Activated CD4-positive, alpha-beta memory T cell treated with anti-CD3 and anti-CD28 coated beads, Interleukin-2, amount 10 ng/mL, durations not matched to agents 7 days and 5 days (primary cell): ENCODE measurements around the gene FBXL14. TPM values are rescaled to one million over a fixed set of nuclear protein-coding genes. Genes with fewer than 3 reads are reported as not detected.
"Not testable (repeated sequence)": the region's sequence is repeated elsewhere in the genome, so short reads cannot be mapped to it uniquely, and the experiment has no call there.

Experiments
- CTCF ChIA-PET: fragments of 350-600 bp; sonication (Branson Sonifier 250); formaldehyde crosslinking; loops from one replicate; lab custom pipeline; 2021; ENCODE audit warnings: antibody characterized with exemption, inconsistent platforms; lab: Charles Lee
- POLR2A ChIA-PET: fragments of 350-600 bp; sonication (Branson Sonifier 250); formaldehyde crosslinking; loops from one replicate; lab custom pipeline; 2021; ENCODE audit warnings: antibody characterized with exemption; lab: Charles Lee
- DNase-seq: peaks from one replicate; pipeline ENCODE4 v3.0.0-alpha.2; 2020
- H3K27ac Mint-ChIP-seq: one replicate; pipeline ENCODE4 v1.8.0; 2021; ENCODE audit warnings: mild to moderate bottlenecking, mixed read lengths
- H3K27me3 Mint-ChIP-seq: one replicate; pipeline ENCODE4 v1.8.0; 2021; ENCODE audit warnings: mixed read lengths
- H3K36me3 Mint-ChIP-seq: one replicate; pipeline ENCODE4 v1.8.0; 2021; ENCODE audit warnings: low read depth, mixed read lengths
- H3K4me1 Mint-ChIP-seq: one replicate; pipeline ENCODE4 v1.8.0; 2021; ENCODE audit warnings: mixed read lengths
- H3K4me3 Mint-ChIP-seq: one replicate; pipeline ENCODE4 v1.8.0; 2021; ENCODE audit warnings: mild to moderate bottlenecking, mixed read lengths
- H3K9me3 Mint-ChIP-seq: one replicate; pipeline ENCODE4 v1.8.0; 2021; ENCODE audit warnings: mixed read lengths
- total RNA-seq, 2 experiments: library from RNA; stranded (reverse); gene quantifications; one replicate each; pipeline ENCODE4 v1.2.3, GENCODE V29; 2021

FBXL14 gene
- total RNA-seq, 2 experiments from 2014 or later = 30.3 to 30.9 TPM

DNA sequence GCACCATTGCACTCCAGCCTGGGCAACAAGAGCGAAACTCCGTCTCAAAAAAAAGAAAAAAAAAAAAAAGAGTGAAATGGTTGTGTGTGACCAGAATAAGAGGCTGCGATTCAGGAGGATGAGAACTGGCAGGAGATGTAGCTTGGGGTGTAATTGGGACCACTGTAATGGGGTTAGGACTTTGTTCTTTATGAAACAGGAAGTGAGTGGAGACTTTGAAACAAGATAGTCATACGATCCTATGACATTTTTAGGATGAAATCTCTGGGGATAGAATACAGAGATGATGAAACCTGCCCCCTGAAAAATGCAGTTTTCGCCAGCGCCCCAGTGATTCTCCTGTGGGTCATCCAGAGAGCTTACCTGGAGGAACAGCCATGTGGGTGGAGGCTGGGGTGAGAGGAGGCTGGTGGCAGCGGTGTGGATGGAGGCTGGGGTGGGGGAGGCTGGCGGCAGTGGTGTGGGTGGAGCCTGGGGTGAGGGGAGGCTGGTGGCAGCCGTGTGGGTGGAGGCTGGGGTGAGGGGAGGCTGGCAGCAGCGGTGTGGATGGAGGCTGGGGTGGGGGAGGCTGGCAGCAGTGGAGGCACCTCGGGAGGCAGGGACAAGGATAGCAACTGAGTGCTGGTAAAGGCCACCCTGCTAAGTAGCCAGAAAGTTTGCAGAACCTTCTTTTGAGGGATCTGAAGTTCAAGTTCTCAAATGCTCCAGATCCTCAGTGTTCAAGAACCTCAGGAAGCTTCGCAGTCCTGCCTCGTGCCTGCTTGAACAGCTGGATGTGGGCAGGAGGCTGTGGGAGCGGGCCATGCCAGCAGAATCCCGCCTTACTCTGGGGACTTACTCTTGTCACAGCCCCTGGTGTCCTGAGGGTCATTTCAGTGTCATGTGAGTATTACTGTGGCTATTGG lies 20.2 kb downstream of the FBXL14 start:
- no peaks in the 10 kb centered on the region for H3K36me3 Mint-ChIP-seq
- peak overlapping the region; percentile 28 for H3K27ac Mint-ChIP-seq
- no peak for DNase-seq
- peaks cover 15% of the 10 kb centered on the region for H3K27me3 Mint-ChIP-seq
- no peak overlapping the region for H3K4me3 Mint-ChIP-seq
- no peaks in the 10 kb centered on the region for H3K9me3 Mint-ChIP-seq
- ChIA-PET POLR2A (no interaction called here), CTCF (interaction anchor here (1.2 to 1.7 kb wide), 2 partner anchors 9 to 457 kb away, joined by 6 read pairs; no protein-coding TSS in a partner anchor)
- no peaks in the 10 kb centered on the region for H3K4me1 Mint-ChIP-seq

DNA sequence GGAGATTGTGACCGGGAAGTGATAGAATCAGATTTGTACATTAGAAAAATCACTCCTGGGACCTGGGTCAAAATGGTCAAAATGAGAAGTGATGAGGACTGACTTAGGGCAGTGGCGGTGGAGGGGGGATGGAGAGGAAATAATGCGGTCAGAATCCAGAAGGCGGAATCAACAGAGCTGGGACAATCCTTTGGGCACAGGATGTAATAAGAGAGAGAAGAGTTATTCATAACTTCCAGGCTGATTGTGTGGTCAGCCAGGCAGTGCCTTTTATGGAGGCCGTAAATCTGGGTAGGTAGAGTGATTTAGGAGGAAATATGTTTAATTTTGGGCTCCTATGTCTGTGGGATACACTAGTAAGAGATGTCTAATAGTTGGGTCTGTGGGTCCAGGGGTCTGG lies 21.6 kb downstream of the FBXL14 start:
- ChIA-PET POLR2A (no interaction called here), CTCF (interaction anchor here (1.3 kb wide), 1 partner anchor 455 kb away, joined by 4 read pairs; no protein-coding TSS in a partner anchor)
- no peaks in the 10 kb centered on the region for H3K4me1 Mint-ChIP-seq

DNA sequence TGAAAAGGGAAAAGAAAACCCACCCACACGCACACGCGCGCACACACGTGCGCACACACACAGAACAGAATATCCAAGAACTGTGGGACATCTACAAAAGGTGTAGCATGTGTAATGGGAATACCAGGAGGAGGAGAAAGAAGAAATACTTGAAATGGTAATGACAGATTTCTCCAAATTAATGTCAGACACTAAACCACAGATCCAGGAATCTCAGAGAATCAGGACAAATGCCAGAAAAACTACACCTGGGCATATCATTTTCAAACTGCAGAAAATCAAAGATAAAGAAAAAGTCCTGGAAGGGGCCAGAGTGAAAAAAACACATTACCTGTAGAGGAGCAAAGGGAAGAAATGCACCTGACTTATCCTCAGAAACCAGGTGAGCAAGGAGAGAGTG lies 26.5 kb downstream of the FBXL14 start:
- no peak overlapping the region for H3K27ac Mint-ChIP-seq
- ChIA-PET POLR2A (no interaction called here), CTCF (no interaction called here)
- H3K9me3 Mint-ChIP-seq = no peaks in the 10 kb centered on the region
- H3K36me3 Mint-ChIP-seq = no peaks in the 10 kb centered on the region
- no peaks in the 10 kb centered on the region for H3K4me1 Mint-ChIP-seq
- no peak for DNase-seq
- H3K4me3 Mint-ChIP-seq = no peak overlapping the region
- peaks cover 11% of the 10 kb centered on the region for H3K27me3 Mint-ChIP-seq

More for the DNA sequence above, 21.6 kb downstream of the FBXL14 start:
- Mint-ChIP-seq H3K27me3 (peaks cover 18% of the 10 kb centered on the region), H3K9me3 (no peaks in the 10 kb centered on the region), H3K27ac (no peak overlapping the region), H3K36me3 (no peaks in the 10 kb centered on the region), H3K4me3 (no peak overlapping the region)
- DNase-seq = no peak

DNA sequence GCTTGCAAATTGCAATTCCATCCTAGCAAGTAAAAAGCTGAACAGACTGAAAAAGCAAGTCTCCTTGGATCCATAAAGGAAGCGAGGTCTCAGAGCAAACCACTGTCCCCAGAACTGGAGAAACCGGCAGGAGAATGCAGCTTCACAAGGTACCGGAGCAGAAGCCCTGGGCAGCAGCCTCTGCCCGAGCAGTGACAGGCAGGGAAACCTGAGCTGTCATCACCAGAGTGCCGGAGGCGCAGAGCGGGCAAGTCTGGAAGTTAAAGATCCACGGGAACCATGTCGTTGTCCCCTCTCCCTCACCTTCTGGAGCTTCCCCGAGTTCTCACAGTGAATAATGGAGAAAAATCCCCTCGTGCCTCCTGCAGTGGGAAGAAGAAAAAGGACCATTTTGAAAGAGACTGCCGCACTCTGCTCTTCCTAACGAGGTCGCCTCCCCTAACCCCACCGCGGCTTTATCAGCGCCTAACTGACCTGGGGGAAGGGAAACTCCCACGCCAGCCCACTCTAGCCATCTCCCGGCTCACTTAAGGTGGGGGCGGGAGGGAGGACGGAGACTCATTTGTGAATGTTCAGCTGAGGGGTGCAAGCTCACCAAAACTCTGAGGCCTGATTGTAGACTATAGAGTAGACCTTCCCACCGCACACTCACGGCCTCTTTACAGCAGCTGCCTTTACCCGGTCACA lies 27.8 kb downstream of the FBXL14 start:
- Mint-ChIP-seq H3K27ac (no peak overlapping the region), H3K36me3 (no peaks in the 10 kb centered on the region), H3K4me3 (no peak overlapping the region), H3K4me1 (no peaks in the 10 kb centered on the region), H3K27me3 (peaks cover 4% of the 10 kb centered on the region), H3K9me3 (no peaks in the 10 kb centered on the region)
- CTCF ChIA-PET = interaction anchor here (1.6 kb wide), 1 partner anchor 449 kb away, joined by 9 read pairs; no protein-coding TSS in a partner anchor
- POLR2A ChIA-PET = no interaction called here
- DNase-seq = no peak

DNA sequence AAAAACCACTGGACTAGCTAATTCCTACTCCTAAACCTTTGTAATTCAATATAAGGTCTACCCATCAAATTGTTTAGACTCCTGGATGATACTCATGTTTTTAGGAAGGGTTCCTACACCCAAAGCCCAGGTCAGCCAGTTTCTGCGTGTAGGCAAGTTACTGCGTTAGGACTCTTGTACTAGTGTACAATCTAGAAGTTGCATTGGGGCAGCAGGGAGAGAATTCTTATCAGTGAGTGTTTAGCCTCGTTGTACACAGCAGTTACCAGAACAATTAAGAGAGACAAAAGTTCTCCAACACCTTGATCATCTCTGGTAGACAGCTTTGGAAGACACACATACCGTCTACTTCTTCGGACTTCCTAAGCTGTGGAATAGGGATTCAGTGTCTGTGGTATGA lies 29.2 kb downstream of the FBXL14 start:
- H3K4me3 Mint-ChIP-seq = no peak overlapping the region
- no peak overlapping the region for H3K27ac Mint-ChIP-seq
- POLR2A ChIA-PET = no interaction called here
- H3K4me1 Mint-ChIP-seq = no peaks in the 10 kb centered on the region
- H3K27me3 Mint-ChIP-seq = peaks cover 7% of the 10 kb centered on the region
- no peaks in the 10 kb centered on the region for H3K9me3 Mint-ChIP-seq
- no peak for DNase-seq
- CTCF ChIA-PET = interaction anchor here (0.7 to 1.6 kb wide), 2 partner anchors 32 to 447 kb away, joined by 3 to 9 read pairs; no protein-coding TSS in a partner anchor
- no peaks in the 10 kb centered on the region for H3K36me3 Mint-ChIP-seq

DNA sequence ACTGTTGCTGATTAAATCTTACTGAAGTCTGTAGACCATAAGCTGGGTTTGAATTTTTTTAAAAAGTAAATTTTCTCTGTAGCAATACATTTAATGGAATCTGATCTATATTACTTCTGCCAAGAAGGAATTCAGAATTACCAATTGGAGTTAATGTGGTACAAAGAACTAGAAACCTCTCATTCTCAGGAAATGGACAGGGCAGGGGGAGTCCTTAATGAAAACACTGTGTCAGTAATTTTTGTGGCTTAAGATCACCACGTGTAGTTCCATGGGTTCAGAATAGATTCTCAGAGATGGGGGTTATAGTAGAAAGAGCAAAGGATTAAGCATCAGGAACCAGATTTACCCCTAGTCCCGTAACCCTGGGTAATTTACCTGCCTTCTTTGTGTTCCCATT lies 30.3 kb downstream of the FBXL14 start:
- DNase-seq = no peak
- no peaks in the 10 kb centered on the region for H3K4me1 Mint-ChIP-seq
- ChIA-PET POLR2A (no interaction called here), CTCF (no interaction called here)
- no peak overlapping the region for H3K27ac Mint-ChIP-seq
- H3K4me3 Mint-ChIP-seq = no peak overlapping the region
- no peaks in the 10 kb centered on the region for H3K9me3 Mint-ChIP-seq
- H3K27me3 Mint-ChIP-seq = peaks cover 12% of the 10 kb centered on the region
- H3K36me3 Mint-ChIP-seq = no peaks in the 10 kb centered on the region

DNA sequence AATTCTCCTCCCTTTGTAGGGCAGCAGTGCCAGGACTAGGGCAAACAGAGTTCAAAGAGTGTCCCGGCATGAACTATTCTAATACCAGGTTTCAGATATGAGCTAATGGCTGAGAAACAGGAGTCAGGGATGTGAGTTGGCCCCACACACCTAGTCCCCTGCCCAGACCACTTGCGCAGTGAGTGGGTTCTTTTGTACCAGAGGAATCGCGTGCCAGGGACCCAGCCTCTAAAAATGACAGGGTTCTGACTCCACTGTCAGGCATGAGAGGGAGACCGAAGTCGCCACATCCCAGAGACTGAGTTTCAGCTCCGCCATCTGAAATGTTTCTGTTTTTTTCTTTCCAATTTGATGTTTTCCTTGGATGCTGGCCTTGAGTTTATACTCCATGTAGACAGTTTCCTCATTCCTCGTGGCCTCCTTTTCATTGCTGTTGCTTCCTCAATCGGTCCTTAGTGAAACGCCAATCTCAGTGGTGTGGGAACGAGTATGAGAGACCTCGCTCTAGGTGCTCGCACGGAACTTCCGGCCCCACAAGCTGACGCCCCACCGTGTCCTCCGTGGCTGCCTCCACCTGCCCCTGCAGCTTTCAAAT lies 31.5 kb downstream of the FBXL14 start:
- Mint-ChIP-seq H3K27ac (no peak overlapping the region), H3K4me1 (no peaks in the 10 kb centered on the region), H3K27me3 (peaks cover 14% of the 10 kb centered on the region), H3K4me3 (no peak overlapping the region), H3K36me3 (no peaks in the 10 kb centered on the region), H3K9me3 (no peaks in the 10 kb centered on the region)
- POLR2A ChIA-PET = no interaction called here
- no peak for DNase-seq
- CTCF ChIA-PET = interaction anchor here (0.9 kb wide), 1 partner anchor 20 kb away, joined by 3 read pairs; no protein-coding TSS in a partner anchor

DNA sequence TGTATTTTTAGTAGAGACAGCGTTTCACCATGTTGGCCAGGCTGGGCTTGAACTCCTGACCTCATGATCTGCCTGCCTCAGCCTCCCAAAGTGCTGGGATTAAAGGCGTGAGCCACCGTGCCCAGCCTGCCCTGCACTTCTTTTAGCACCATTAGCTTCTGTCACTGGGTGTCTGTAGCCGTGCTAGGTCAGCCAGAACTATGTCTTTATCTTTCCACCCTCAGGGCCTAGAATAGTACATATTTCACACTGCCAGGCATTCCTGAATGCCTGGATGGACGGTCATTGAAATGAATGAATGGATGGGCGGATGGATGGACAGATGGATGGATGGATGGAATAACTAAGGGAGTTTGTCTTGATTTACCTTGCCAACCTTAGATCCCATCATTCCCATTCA lies 33.7 kb downstream of the FBXL14 start:
- Mint-ChIP-seq H3K36me3 (no peaks in the 10 kb centered on the region), H3K4me1 (no peaks in the 10 kb centered on the region), H3K4me3 (no peak overlapping the region), H3K27ac (no peak overlapping the region), H3K27me3 (peaks cover 13% of the 10 kb centered on the region), H3K9me3 (no peaks in the 10 kb centered on the region)
- ChIA-PET CTCF (interaction anchor here (1.1 kb wide), 1 partner anchor 443 kb away, joined by 3 read pairs; no protein-coding TSS in a partner anchor), POLR2A (no interaction called here)
- DNase-seq = no peak

DNA sequence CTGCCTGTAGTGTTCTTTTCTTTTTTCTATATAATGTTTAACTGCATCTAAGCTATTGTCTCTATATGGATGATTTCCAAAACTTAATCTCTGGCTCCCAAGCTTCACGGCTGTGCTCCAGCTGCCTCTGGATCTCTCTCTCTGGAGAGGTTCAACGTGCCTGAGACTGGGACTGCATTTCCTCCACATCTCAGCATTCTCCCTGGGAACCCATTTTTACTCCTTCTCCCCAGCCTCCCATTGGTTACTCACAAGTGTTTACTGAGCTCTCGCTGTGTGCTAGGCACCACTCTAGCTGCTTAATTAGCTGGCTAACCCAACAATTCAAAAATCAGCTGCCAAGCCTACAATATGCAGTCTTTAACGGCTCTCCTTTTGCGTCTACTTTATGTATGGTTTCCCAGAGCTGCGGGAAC lies 34.7 kb downstream of the FBXL14 start:
- Mint-ChIP-seq H3K27ac (no peak overlapping the region), H3K27me3 (peaks cover 11% of the 10 kb centered on the region), H3K36me3 (no peaks in the 10 kb centered on the region), H3K4me3 (no peak overlapping the region), H3K9me3 (no peaks in the 10 kb centered on the region), H3K4me1 (no peaks in the 10 kb centered on the region)
- ChIA-PET POLR2A (no interaction called here), CTCF (no interaction called here)
- DNase-seq = no peak

DNA sequence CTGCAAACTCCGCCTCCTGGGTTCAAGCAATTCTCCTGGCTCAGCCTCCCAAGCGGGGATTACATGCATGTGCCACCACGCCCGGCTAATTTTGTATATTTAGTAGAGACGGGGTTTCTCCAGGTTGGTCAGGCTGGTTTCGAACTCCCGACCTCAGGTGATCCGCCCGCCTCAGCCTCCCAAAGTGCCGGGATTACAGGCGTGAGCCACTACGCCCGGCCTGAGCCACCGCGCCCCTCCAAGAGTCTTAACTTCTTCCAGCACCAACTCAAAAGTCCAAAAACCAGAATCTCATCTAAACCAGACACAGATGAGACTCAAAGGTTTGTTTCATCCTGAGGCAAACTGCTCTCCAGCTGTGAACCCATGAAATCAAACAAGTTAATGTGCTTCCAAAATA lies 36.3 kb downstream of the FBXL14 start:
- POLR2A ChIA-PET, H3K27ac Mint-ChIP-seq, H3K4me1 Mint-ChIP-seq, H3K9me3 Mint-ChIP-seq, H3K4me3 Mint-ChIP-seq, H3K36me3 Mint-ChIP-seq, DNase-seq: not testable (repeated sequence)
- H3K27me3 Mint-ChIP-seq = peaks cover 18% of the 10 kb centered on the region
- CTCF ChIA-PET = interaction anchor here (0.8 to 1.1 kb wide), 2 partner anchors 25 to 440 kb away, joined by 3 read pairs; no protein-coding TSS in a partner anchor

DNA sequence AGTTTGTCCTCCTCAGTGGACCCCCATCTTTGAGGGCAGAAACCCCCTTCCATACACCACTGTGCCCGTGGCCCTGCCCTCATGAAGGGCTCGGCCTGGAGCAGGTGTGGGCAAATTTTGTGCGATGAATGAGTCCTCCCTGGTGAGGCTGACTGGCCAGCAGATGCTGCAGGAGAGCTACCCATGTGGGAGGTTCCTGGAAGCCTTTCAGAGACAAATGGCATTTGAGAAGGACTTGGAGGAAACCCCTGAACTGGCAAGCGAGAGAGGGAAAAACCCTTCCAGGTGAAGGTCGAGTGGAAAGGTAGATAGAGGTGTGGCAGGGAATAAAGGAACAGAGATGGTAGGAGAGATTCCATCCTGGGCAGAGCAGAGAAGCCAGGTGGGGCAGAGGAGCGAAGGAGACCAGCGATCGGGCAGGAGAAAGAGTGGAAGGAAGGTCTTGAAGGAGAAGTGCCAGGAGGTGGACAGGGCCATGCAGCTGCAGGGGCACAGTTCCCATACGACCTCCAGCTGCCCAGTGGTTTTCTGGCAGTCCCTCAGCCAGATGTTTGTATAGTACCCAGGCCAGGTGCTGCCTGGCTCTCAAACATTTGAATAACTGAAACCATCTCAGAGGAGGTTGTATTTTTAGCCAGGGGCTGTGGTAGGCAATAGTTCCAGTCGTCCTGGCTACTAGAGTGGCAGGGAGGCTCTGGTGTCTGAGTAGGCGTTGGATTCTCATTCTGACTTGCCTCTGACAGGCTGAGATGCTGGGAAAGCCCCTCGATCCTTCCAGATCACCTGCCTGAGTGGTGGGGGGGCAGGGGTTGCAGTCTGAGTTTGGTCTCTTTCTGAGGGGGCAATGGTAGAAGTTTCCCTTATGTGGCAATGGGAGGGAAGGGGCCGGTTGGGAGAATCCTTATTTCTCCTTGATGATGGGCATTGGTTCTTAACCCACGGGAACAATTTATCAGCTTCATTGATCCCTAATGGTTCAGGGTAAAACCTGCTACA lies 40.1 kb downstream of the FBXL14 start:
- Mint-ChIP-seq H3K9me3 (peaks cover 6% of the 10 kb centered on the region), H3K27me3 (peaks cover 11% of the 10 kb centered on the region), H3K36me3 (no peaks in the 10 kb centered on the region), H3K4me1 (peaks cover 5% of the 10 kb centered on the region), H3K27ac (no peak overlapping the region), H3K4me3 (no peak overlapping the region)
- CTCF ChIA-PET = no interaction called here
- POLR2A ChIA-PET = no interaction called here
- no peak for DNase-seq

DNA sequence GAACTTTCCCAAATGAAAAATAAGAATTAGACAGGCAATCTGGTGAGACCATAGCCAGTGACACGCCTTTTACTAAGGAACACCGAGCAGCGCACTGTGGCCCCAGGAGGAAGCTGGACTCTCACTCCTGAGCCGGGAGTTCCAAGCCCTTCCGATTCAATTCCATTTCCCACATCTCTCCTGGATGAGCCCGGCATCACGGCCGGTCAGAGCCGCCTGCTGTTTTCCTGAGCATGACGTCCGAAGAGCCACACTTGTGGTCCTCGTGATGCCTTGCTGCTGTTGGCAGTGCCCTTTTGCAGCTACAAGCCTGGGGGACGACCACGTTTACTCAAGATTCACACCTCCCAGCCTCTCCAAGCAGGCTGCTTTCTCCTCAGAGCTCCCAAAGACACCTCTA lies 40.8 kb downstream of the FBXL14 start:
- POLR2A ChIA-PET = no interaction called here
- H3K4me3 Mint-ChIP-seq = no peak overlapping the region
- H3K9me3 Mint-ChIP-seq = peaks cover 9% of the 10 kb centered on the region
- DNase-seq = no peak
- H3K36me3 Mint-ChIP-seq = no peaks in the 10 kb centered on the region
- H3K27me3 Mint-ChIP-seq = peaks cover 11% of the 10 kb centered on the region
- peaks cover 5% of the 10 kb centered on the region for H3K4me1 Mint-ChIP-seq
- H3K27ac Mint-ChIP-seq = no peak overlapping the region
- CTCF ChIA-PET = no interaction called here
